Type B pancreatic cell (in vitro differentiated cells): Measurements from ENCODE around the gene RHOG. TPM values are rescaled to one million over a fixed set of nuclear protein-coding genes. Genes with fewer than 3 reads are reported as not detected.

Experiments used
- DNase-seq: peaks from one replicate; pipeline ENCODE4 v3.0.0; 2021; ENCODE audit warnings: mixed read lengths; ENCODE audit not compliant: unreplicated experiment; ENCODE audit errors: extremely low spot score
- H3K27ac Mint-ChIP-seq: 2 replicates; pipeline ENCODE4 v1.8.0; 2021; ENCODE audit warnings: mild to moderate bottlenecking, mixed read lengths
- H3K27me3 Mint-ChIP-seq: 2 replicates; pipeline ENCODE4 v1.8.0; 2021; ENCODE audit warnings: mixed read lengths
- H3K36me3 Mint-ChIP-seq: 2 replicates; pipeline ENCODE4 v1.8.0; 2021; ENCODE audit warnings: mixed read lengths
- H3K4me1 Mint-ChIP-seq: one replicate; pipeline ENCODE4 v1.8.0; 2021; ENCODE audit warnings: mixed read lengths; ENCODE audit not compliant: unreplicated experiment
- H3K4me3 Mint-ChIP-seq: 2 replicates; pipeline ENCODE4 v1.8.0; 2021; ENCODE audit warnings: mild to moderate bottlenecking, mixed read lengths
- H3K9me3 Mint-ChIP-seq: 2 replicates; pipeline ENCODE4 v1.8.0; 2021; ENCODE audit warnings: mixed read lengths
- CTCF ChIP-seq: fragments of 200-600 bp; sonication (generic); conservative IDR thresholded peaks from 2 replicates; pipeline ENCODE4 v1.5.0; 2021; ENCODE audit warnings: antibody characterized with exemption, mild to moderate bottlenecking
- total RNA-seq: library from RNA; stranded (reverse); gene quantifications from 2 replicates; pipeline ENCODE4 v1.2.1, GENCODE V29; 2021; ENCODE audit warnings: low replicate concordance

Gene RHOG
- total RNA-seq, 1 donor from 2014 or later = 30.8 TPM

GRCh38 chr11:3843326-3843725 lies 2.6 kb upstream of the RHOG start:
- no peak for DNase-seq
- no peak overlapping the region for H3K4me3 Mint-ChIP-seq
- H3K27ac Mint-ChIP-seq = no peak overlapping the region
- H3K27me3 Mint-ChIP-seq = no peaks in the 10 kb centered on the region
- H3K36me3 Mint-ChIP-seq = no peaks in the 10 kb centered on the region
- H3K4me1 Mint-ChIP-seq = peaks cover 17% of the 10 kb centered on the region
- H3K9me3 Mint-ChIP-seq = no peaks in the 10 kb centered on the region
- TF ChIP-seq CTCF = no peak

- peaks cover 25% of the 10 kb centered on the region for H3K4me1 Mint-ChIP-seq
- H3K36me3 Mint-ChIP-seq = no peaks in the 10 kb centered on the region
- peak overlapping the region; percentile 81 for H3K27ac Mint-ChIP-seq
- H3K9me3 Mint-ChIP-seq = no peaks in the 10 kb centered on the region
- peak; percentile 76 for TF ChIP-seq CTCF
- no peaks in the 10 kb centered on the region for H3K27me3 Mint-ChIP-seq
- peak overlapping the region; percentile 87 for H3K4me3 Mint-ChIP-seq
- peak; percentile 87 for DNase-seq
Measured at GRCh38 chr11:3841426-3842350, 929 bp upstream of the RHOG start.

GRCh38 chr11:3840004-3840869 lies 522 bp downstream of the RHOG start:
- peak overlapping the region; percentile 80 for H3K27ac Mint-ChIP-seq
- no peaks in the 10 kb centered on the region for H3K9me3 Mint-ChIP-seq
- DNase-seq = no peak
- TF ChIP-seq CTCF = no peak
- no peaks in the 10 kb centered on the region for H3K27me3 Mint-ChIP-seq
- H3K4me1 Mint-ChIP-seq = peaks cover 30% of the 10 kb centered on the region
- peak overlapping the region; percentile 90 for H3K4me3 Mint-ChIP-seq
- peaks cover 5% of the 10 kb centered on the region for H3K36me3 Mint-ChIP-seq

GRCh38 chr11:3838504-3838903 lies 2.3 kb downstream of the RHOG start:
- H3K4me3 Mint-ChIP-seq = peak overlapping the region; percentile 69
- peaks cover 10% of the 10 kb centered on the region for H3K36me3 Mint-ChIP-seq
- peaks cover 35% of the 10 kb centered on the region for H3K4me1 Mint-ChIP-seq
- H3K9me3 Mint-ChIP-seq = no peaks in the 10 kb centered on the region
- peak overlapping the region; percentile 73 for H3K27ac Mint-ChIP-seq
- H3K27me3 Mint-ChIP-seq = no peaks in the 10 kb centered on the region
- DNase-seq = no peak
- no peak for TF ChIP-seq CTCF

- peak overlapping the region; percentile 73 for H3K27ac Mint-ChIP-seq
- no peak for TF ChIP-seq CTCF
- H3K36me3 Mint-ChIP-seq = peaks cover 10% of the 10 kb centered on the region
- H3K27me3 Mint-ChIP-seq = no peaks in the 10 kb centered on the region
- DNase-seq = no peak
- no peak overlapping the region for H3K4me3 Mint-ChIP-seq
- H3K4me1 Mint-ChIP-seq = peaks cover 35% of the 10 kb centered on the region
- H3K9me3 Mint-ChIP-seq = no peaks in the 10 kb centered on the region
Measured at GRCh38 chr11:3837793-3838192, 3.0 kb downstream of the RHOG start.
